KOPT-K1 (cell line): ENCODE results near the gene HDAC10.

Experiments
- H3K27ac ChIP-seq: fragments of 200-600 bp; sonication (generic); 2 replicates; pipeline ENCODE4 v1.5.1; 2016; ENCODE audit warnings: antibody characterized with exemption, mild to moderate bottlenecking, low read depth, low read length; ENCODE audit not compliant: poor library complexity, severe bottlenecking
- H3K36me3 ChIP-seq: fragments of 200-600 bp; sonication (generic); 2 replicates; pipeline ENCODE4 v1.5.1; 2017; ENCODE audit warnings: antibody characterized with exemption, mild to moderate bottlenecking, low read length, moderate library complexity; ENCODE audit not compliant: insufficient read depth
- H3K9me3 ChIP-seq: fragments of 200-600 bp; sonication (generic); 2 replicates; pipeline ENCODE4 v1.5.1; 2017; ENCODE audit warnings: antibody characterized with exemption, low read length, mild to moderate bottlenecking; ENCODE audit not compliant: insufficient read depth, poor library complexity, severe bottlenecking

Gene HDAC10

DNA sequence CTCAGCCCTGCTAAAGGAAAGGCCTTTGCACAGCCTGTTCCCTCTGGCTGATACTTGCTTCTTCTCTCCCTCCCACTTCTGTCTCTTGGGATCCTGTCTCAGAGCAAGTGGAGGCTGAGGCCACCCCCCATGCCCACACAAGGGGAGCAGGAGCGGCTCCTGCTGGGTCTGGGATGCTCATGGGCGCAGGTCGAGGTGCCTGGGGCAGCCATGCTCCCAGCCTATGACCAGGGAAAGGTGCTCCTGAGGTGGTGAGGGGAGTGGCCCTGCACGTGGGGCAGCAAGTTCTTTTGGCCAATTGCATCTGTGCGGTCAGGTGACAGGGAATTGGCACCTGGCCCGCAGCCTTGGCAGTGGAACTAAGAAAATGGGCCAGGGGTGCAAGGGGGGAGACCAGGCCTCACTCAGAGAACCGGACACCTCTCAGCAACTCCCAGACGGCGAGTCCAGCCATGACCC is 17.6 kb upstream of the HDAC10 start:
- H3K36me3 ChIP-seq = no peaks in the 10 kb centered on the region
- H3K27ac ChIP-seq = no peak overlapping the region
- no peaks in the 10 kb centered on the region for H3K9me3 ChIP-seq

DNA sequence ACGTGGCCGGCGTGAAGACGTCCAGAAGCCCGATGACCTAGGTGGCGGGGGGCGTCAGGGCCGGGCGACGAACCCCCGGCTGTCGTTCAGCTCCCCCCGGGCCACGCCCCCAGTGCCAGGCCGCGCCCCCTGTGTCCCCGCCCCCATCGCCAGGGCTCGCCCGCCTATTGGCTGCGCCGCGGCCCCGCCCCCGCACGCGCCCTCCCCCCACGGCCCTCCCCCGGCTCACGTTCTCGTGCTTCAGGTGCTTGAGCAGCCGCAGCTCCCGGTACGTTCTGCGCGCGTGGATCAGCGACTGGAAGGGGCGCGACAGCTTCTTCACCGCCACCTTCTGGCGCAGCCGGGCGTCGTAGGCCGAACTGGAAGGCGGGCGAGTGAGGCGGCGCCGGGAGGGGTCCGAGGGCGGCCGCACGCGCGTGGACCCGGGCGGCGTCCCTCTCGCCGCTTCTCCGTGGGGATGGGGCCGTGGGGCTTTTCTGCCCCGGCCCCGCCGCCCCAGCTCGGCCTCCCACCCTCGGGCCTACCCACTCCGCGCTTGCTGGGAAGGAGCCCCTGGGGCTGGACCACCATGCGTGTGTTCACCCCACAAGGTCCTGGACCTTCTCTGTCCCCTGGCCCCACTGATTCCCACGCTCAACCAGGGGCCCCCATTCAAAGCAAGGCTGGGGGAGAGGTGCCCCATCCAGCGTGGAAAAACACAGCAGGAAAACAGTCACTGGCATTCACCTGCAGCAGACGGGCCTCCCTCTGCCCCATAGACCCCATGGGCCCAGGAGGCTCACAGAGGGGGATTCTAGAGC is 16.7 kb upstream of the HDAC10 start:
- H3K36me3 ChIP-seq = no peaks in the 10 kb centered on the region
- no peak overlapping the region for H3K27ac ChIP-seq
- H3K9me3 ChIP-seq = no peaks in the 10 kb centered on the region

DNA sequence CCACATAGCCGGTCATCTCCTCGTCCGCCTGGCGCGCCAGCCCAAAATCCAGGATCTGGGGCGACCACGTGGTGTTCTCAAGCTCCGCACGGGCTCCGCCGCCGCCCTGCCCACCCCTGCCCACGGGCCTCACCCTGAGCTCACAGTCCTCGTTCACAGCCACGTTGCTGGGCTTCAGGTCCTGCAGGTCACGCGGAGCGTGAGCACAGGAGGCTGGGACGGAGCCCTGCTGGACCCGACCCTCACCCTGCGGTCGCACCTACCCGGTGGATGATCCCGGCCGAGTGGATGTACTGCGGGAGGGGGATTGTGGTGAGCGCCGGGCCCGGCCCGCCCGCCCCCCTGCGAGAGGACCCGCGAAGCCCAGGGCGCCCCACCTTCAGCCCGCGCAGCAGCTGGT is 15.9 kb upstream of the HDAC10 start:
- H3K9me3 ChIP-seq = no peaks in the 10 kb centered on the region
- no peaks in the 10 kb centered on the region for H3K36me3 ChIP-seq
- no peak overlapping the region for H3K27ac ChIP-seq

GRCh38 chr22:50264946-50265669 is 14.0 kb upstream of the HDAC10 start:
- no peak overlapping the region for H3K27ac ChIP-seq
- no peaks in the 10 kb centered on the region for H3K36me3 ChIP-seq
- no peaks in the 10 kb centered on the region for H3K9me3 ChIP-seq

- H3K9me3 ChIP-seq = no peaks in the 10 kb centered on the region
- H3K27ac ChIP-seq = no peak overlapping the region
- no peaks in the 10 kb centered on the region for H3K36me3 ChIP-seq
Observed at GRCh38 chr22:50264104-50264745, 13.2 kb upstream of the HDAC10 start.

GRCh38 chr22:50262973-50263617 is 12.0 kb upstream of the HDAC10 start:
- Histone ChIP-seq H3K9me3 (no peaks in the 10 kb centered on the region), H3K36me3 (no peaks in the 10 kb centered on the region), H3K27ac (no peak overlapping the region)

- Histone ChIP-seq H3K27ac (no peak overlapping the region), H3K36me3 (no peaks in the 10 kb centered on the region), H3K9me3 (no peaks in the 10 kb centered on the region)
Observed at GRCh38 chr22:50262460-50262911, 11.4 kb upstream of the HDAC10 start.

GRCh38 chr22:50261615-50262459 is 10.8 kb upstream of the HDAC10 start, which contains the start of gene MAPK12:
TSS of gene MAPK12 (minus strand) at chr22:50261683. CDS start at chr22:50261509, 174 bp downstream.
- Histone ChIP-seq H3K9me3 (no peaks in the 10 kb centered on the region), H3K27ac (no peak within 1 kb of the TSS), H3K36me3 (no peaks in the 10 kb centered on the region)

DNA sequence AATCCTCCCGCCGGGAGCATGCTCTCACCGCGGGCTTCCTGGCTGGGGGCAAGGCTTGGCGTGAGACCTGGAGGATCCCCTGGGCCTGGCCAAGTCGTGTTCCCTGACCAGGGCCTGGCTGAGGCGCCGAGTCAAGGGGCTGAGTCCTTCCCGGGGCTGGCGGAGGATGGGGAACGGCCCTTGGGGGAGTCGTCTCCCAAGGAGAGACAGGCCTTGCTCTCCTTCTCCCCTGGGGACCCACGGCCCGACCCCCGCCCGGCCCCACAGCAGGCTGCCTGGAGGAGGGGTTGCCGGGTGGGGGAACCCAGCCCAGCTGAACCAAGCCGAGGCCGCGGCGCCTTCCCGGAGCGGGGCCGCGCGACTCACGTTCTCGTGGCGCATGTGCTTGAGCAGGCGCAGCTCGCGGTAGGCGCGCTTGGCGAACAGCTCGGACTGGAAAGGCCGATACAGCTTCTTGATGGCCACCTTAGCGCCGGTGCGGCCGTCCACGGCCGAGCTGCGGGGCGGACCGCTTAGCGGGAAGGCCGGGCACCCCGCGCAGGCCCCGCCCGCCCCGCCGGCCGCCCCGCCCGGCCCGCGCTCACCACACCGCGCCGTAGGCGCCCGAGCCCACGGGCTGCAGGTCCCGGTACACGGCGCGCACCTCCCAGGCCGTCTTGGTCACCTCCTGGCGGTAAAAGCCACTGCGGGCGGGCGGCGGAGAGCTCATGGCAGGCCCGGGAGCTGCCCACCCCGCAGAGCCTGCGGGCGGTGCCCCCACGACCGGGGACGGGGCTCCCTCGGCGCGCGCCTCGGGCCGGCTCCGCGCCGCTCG is 9.9 kb upstream of the HDAC10 start:
- H3K36me3 ChIP-seq = no peaks in the 10 kb centered on the region
- no peaks in the 10 kb centered on the region for H3K9me3 ChIP-seq
- H3K27ac ChIP-seq = no peak overlapping the region

DNA sequence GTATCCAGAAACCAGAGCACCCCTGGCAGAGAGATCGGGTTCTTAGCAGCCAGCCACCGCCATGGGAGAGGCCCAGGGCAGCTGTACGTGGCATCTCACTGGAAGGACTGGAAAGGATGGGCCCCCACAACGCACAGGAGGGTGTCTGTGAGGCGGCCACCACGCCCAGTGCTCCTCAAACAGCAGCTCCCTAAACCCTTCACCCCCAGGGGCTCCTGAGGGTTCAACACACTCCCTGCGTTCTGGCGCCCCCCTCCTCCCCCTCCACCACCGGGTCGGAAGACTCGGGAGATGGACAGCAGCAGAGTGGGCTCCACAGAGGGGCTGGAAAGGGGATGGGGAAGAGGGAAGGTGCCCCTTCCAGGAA is 9.4 kb upstream of the HDAC10 start:
- no peaks in the 10 kb centered on the region for H3K9me3 ChIP-seq
- H3K36me3 ChIP-seq = no peaks in the 10 kb centered on the region
- no peak overlapping the region for H3K27ac ChIP-seq

GRCh38 chr22:50259302-50259701 is 8.2 kb upstream of the HDAC10 start:
- Histone ChIP-seq H3K27ac (no peak overlapping the region), H3K36me3 (no peaks in the 10 kb centered on the region), H3K9me3 (no peaks in the 10 kb centered on the region)

DNA sequence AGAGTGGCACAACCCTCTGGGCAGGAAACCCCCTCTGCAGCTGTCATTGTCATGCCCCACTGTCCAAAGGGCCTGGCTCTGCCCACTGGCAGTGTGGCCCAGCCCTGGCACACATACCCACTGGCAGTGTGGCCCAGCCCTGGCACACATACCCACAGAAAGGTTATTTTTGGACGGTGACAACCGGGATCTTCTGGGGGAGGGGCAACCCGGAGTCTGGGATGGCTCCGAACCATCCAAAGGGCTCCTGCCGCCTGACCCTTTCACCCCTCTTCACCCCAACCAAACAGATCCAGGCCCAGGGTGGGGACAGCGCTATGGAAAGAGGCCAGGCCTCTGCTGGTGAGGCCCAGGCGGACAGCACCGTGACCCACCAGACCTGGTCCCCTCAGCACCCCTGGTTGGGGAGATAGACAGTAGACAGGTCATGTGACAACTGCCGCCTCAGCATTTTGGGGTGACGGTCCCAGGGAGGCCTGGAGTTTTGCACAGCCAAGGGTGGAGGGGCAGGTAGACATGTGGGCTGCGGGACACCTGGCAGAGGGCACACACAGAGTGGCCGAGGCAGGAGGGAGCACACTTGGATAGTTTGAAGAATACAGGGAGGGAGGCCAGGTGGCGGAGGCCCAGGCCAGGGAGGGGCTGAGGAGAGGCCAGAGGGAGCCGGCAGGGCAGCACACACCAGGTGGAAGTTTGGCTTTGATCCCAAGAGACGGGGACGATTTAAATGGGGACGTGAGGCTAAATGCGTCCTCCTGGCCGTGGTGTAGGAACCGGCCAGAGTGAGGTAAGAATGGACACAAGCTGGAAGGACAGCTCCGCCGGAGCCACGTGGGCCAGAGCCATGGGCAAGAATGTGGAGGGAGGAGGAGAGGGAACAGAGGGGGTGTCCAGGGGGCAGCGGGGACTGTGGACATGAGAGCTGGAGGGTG is 7.6 kb upstream of the HDAC10 start:
- Histone ChIP-seq H3K27ac (no peak overlapping the region), H3K9me3 (no peaks in the 10 kb centered on the region), H3K36me3 (no peaks in the 10 kb centered on the region)
